Panc1 (cell line): ENCODE data around the gene LTBP3. TPM values are rescaled to one million over a fixed set of nuclear protein-coding genes. Genes with fewer than 3 reads are reported as not detected.
A peak's percentile ranks its signal among the peaks of the same experiment; 100 is the strongest.

Experiments used
- ATAC-seq: fragments of 200-7000 bp; cut with Tn5 transposase; 2 replicates; pipeline ENCODE4 v1.9.1; 2020; ENCODE audit warnings: mild to moderate bottlenecking, moderate library complexity
- BruUV-seq: library from RNA; stranded (reverse); fragments of 400-500 nt; replicated peaks from 2 replicates; lab custom pipeline; 2021; lab: Mats Ljungman, UMichigan
- CTCF ChIA-PET: fragments of 300-600 bp; sonication (Branson Sonifier 250); formaldehyde crosslinking; loops from one replicate; lab custom pipeline; 2022; ENCODE audit warnings: antibody characterized with exemption; lab: Charles Lee
- POLR2A ChIA-PET: fragments of 300-600 bp; sonication (Branson Sonifier 250); formaldehyde crosslinking; loops from one replicate; lab custom pipeline; 2022; ENCODE audit warnings: antibody characterized with exemption; lab: Charles Lee
- DNase-seq: peaks from one replicate; pipeline ENCODE4 v3.0.0-alpha.2; 2010; ENCODE audit warnings: low read depth, low spot score
- H3K27ac ChIP-seq: 2 replicates; pipeline ENCODE4 v1.5.1; 2011; ENCODE audit warnings: mild to moderate bottlenecking, low read length, inconsistent platforms
- H3K27me3 ChIP-seq: fragments of 200-500 bp; sonication (Bioruptor generic); 2 replicates; pipeline ENCODE4 v1.6.0; 2014; ENCODE audit warnings: low read length, inconsistent platforms; ENCODE audit not compliant: control insufficient read depth, insufficient read depth
- H3K36me3 ChIP-seq: fragments of 200-500 bp; sonication (Bioruptor generic); 2 replicates; pipeline ENCODE4 v1.5.1; 2014; ENCODE audit warnings: inconsistent platforms, mild to moderate bottlenecking, low read length, moderate library complexity; ENCODE audit not compliant: control insufficient read depth, insufficient read depth
- H3K4me1 ChIP-seq: 2 replicates; pipeline ENCODE4 v1.5.1; 2011; ENCODE audit warnings: inconsistent platforms, mild to moderate bottlenecking, low read length, moderate library complexity; ENCODE audit not compliant: control insufficient read depth, insufficient read depth
- H3K4me3 ChIP-seq, 2 experiments: 2 replicates each; pipeline ENCODE4 v1.5.1; 2011 to 2012; ENCODE audit warnings: low read depth in 2 of 2, low read length in 2 of 2, mild to moderate bottlenecking in 2 of 2, inconsistent platforms in 1 of 2, moderate library complexity in 1 of 2
- H3K9me3 ChIP-seq: fragments of 200-500 bp; sonication (Bioruptor generic); 2 replicates; pipeline ENCODE4 v1.5.1; 2014; ENCODE audit warnings: low read depth, mild to moderate bottlenecking, inconsistent platforms, low read length, moderate library complexity; ENCODE audit not compliant: control insufficient read depth, insufficient read depth
- CTCF ChIP-seq: fragments of 450-650 bp; IDR thresholded peaks from 2 replicates; pipeline ENCODE4 v1.5.1; 2017; ENCODE audit warnings: mild to moderate bottlenecking
- POLR2AphosphoS5 ChIP-seq: IDR thresholded peaks from 2 replicates; pipeline ENCODE4 v1.6.1; 2012; ENCODE audit warnings: mild to moderate bottlenecking, low read depth, low read length, moderate library complexity
- SIN3A ChIP-seq: IDR thresholded peaks from 2 replicates; pipeline ENCODE4 v1.6.1; 2012; ENCODE audit warnings: low read depth, mild to moderate bottlenecking, low read length, moderate library complexity, borderline replicate concordance; ENCODE audit not compliant: insufficient read depth
- TCF7L2 ChIP-seq: IDR thresholded peaks from 2 replicates; pipeline ENCODE4 v1.6.1; 2011; ENCODE audit warnings: mild to moderate bottlenecking, low read depth, low read length, inconsistent platforms
- in situ Hi-C: cut with HindIII; loops from 2 replicates; pipeline ENCODE4 v1.10.0; 2016; ENCODE audit warnings: low sequenced_read_pairs, low pct_unique_long_range_greater_than_20kb
- intact Hi-C: fragments of 100-400 bp; cut with micrococcal nuclease; formaldehyde crosslinking; loops from one replicate; pipeline ENCODE4 v1.10.0; 2022; ENCODE audit not compliant: unreplicated experiment
- total RNA-seq: library from RNA; stranded (reverse); gene quantifications from one replicate; pipeline ENCODE4 v1.2.1, GENCODE V29; 2021; ENCODE audit not compliant: unreplicated experiment
- TF ChIP-seq, protein P1 (sequence below), 2 experiments: IDR thresholded peaks; 2 replicates each; pipeline ENCODE4 v1.6.1; 2011 to 2012; ENCODE audit warnings: low read depth in 2 of 2, control low read depth in 1 of 2, low read length in 1 of 2, mild to moderate bottlenecking in 1 of 2, moderate library complexity in 1 of 2; ENCODE audit not compliant: insufficient read depth in 1 of 2

LTBP3 gene
- total RNA-seq, 1 experiment from 2014 or later = 133 TPM

GRCh38 chr11:65577756-65578109 is 19.6 kb upstream of the LTBP3 start:
- no peaks in the 10 kb centered on the region; the same call in 1 of the 2 replicates for H3K36me3 ChIP-seq
- no TSS peak for BruUV-seq
- POLR2A ChIA-PET = no interaction called here
- ATAC-seq = peak; percentile 1
- TF ChIP-seq TCF7L2 (no peak), CTCF (no peak), POLR2AphosphoS5 (no peak)
- CTCF ChIA-PET = no interaction called here
- peak overlapping the region; percentile 94 for H3K27ac ChIP-seq
- intact Hi-C loops (loop anchor here (2.0 kb wide), 1 partner anchor 37 kb away; the partner anchor contains the start of genes MAP3K11 and PCNX3), in situ Hi-C loops (no loop called here)
- H3K9me3 ChIP-seq = no peaks in the 10 kb centered on the region
- peaks cover 39% of the 10 kb centered on the region for H3K4me1 ChIP-seq
- no peaks in the 10 kb centered on the region for H3K27me3 ChIP-seq
- peak overlapping the region; percentile 80 to 93 for H3K4me3 ChIP-seq
- no peak for DNase-seq

GRCh38 chr11:65576867-65577755 is 19.0 kb upstream of the LTBP3 start:
- Histone ChIP-seq H3K27me3 (no peaks in the 10 kb centered on the region), H3K4me1 (peaks cover 39% of the 10 kb centered on the region), H3K4me3 (peak overlapping the region; percentile 80 to 93), H3K36me3 (no peaks in the 10 kb centered on the region; the same call in 1 of the 2 replicates), H3K9me3 (no peaks in the 10 kb centered on the region), H3K27ac (peak overlapping the region; percentile 94)
- POLR2A ChIA-PET = no interaction called here
- in situ Hi-C loops = no loop called here
- BruUV-seq = no TSS peak
- intact Hi-C loops = loop anchor here (2.0 kb wide), 1 partner anchor 38 kb away; the partner anchor contains the start of genes MAP3K11 and PCNX3
- CTCF ChIA-PET = interaction anchor here (2.2 kb wide), 1 partner anchor 17 kb away, joined by 7 read pairs; no protein-coding TSS in a partner anchor
- peak; percentile 93 for TF ChIP-seq SIN3A
- TF ChIP-seq CTCF = no peak
- peak; percentile 89 for TF ChIP-seq POLR2AphosphoS5
- peak; percentile 34; the same call in 1 of the 2 replicates for TF ChIP-seq TCF7L2
- TF ChIP-seq, protein P1, sequence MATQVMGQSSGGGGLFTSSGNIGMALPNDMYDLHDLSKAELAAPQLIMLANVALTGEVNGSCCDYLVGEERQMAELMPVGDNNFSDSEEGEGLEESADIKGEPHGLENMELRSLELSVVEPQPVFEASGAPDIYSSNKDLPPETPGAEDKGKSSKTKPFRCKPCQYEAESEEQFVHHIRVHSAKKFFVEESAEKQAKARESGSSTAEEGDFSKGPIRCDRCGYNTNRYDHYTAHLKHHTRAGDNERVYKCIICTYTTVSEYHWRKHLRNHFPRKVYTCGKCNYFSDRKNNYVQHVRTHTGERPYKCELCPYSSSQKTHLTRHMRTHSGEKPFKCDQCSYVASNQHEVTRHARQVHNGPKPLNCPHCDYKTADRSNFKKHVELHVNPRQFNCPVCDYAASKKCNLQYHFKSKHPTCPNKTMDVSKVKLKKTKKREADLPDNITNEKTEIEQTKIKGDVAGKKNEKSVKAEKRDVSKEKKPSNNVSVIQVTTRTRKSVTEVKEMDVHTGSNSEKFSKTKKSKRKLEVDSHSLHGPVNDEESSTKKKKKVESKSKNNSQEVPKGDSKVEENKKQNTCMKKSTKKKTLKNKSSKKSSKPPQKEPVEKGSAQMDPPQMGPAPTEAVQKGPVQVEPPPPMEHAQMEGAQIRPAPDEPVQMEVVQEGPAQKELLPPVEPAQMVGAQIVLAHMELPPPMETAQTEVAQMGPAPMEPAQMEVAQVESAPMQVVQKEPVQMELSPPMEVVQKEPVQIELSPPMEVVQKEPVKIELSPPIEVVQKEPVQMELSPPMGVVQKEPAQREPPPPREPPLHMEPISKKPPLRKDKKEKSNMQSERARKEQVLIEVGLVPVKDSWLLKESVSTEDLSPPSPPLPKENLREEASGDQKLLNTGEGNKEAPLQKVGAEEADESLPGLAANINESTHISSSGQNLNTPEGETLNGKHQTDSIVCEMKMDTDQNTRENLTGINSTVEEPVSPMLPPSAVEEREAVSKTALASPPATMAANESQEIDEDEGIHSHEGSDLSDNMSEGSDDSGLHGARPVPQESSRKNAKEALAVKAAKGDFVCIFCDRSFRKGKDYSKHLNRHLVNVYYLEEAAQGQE (IDR thresholded peaks at IDR 0.05; ENCODE audit: insufficient read depth in 1 of 2, low read depth in 2 of 2, low read length in 1 of 2) = no peak
- DNase-seq (peak; percentile 71), ATAC-seq (peak; percentile 67)
